K562 (cell line): Measurements from ENCODE around the gene SRCIN1. TPM values are rescaled to one million over a fixed set of nuclear protein-coding genes. Genes with fewer than 3 reads are reported as not detected.

Experiments used
- ATAC-seq: fragments of 200-7000 bp; cut with Tn5 transposase; 3 replicates; pipeline ENCODE4 v1.9.1; 2020; ENCODE audit warnings: moderate library complexity
- BruUV-seq: library from RNA; stranded (reverse); fragments of 400-500 nt; replicated peaks from 2 replicates; lab custom pipeline; 2021; lab: Mats Ljungman, UMichigan
- CTCF ChIA-PET: fragments of 300-600 bp; formaldehyde crosslinking; extraction: SDS; loops from one replicate; lab custom pipeline; 2021; ENCODE audit warnings: low intra/inter-chr PET ratio; lab: Yijun Ruan, JAX
- POLR2A ChIA-PET: fragments of 300-600, 350-650 bp; sonication (Branson Sonifier 250); formaldehyde crosslinking; extraction: SDS; loops from one replicate; lab custom pipeline; 2021; ENCODE audit warnings: antibody characterized with exemption, inconsistent platforms; lab: Yijun Ruan, JAX
- DNase-seq, 4 experiments: peaks; one replicate each; pipeline versions ENCODE4 v3.0.0 to v3.0.0-alpha.2; 2011 to 2018; ENCODE audit warnings: low spot score in 3 of 4, mixed read lengths in 3 of 4; ENCODE audit errors: extremely low read depth in 1 of 4
- FAIRE-seq: peaks from 2 replicates; lab custom pipeline; 2011; peaks lifted over from hg19 to GRCh38; lab: Jason Lieb, UNC
- H2AFZ ChIP-seq: 2 replicates; pipeline ENCODE4 v1.6.0; 2011; ENCODE audit warnings: low read depth, low read length, control low read depth, inconsistent platforms
- H3K27ac ChIP-seq: fragments of 200-600 bp; 3 replicates; pipeline ENCODE4 v1.8.0; 2011; ENCODE audit warnings: low read depth, mild to moderate bottlenecking, control low read depth, inconsistent platforms, low read length, moderate library complexity, mixed read lengths; ENCODE audit errors: extremely low read depth
- H3K27me3 ChIP-seq, 2 experiments: fragments of 300-600 bp in 1 of 2; 2 replicates in 1 of 2; 3 replicates in 1 of 2; pipeline versions ENCODE4 v1.6.0 to v1.8.0; 2011; ENCODE audit warnings: inconsistent platforms in 2 of 2, low read length in 2 of 2, mild to moderate bottlenecking in 1 of 2, mixed read lengths in 1 of 2, moderate library complexity in 1 of 2; ENCODE audit not compliant: control insufficient read depth in 2 of 2, insufficient read depth in 2 of 2
- H3K36me3 ChIP-seq: fragments of 300-600 bp; 3 replicates; pipeline ENCODE4 v1.8.0; 2011; ENCODE audit warnings: mild to moderate bottlenecking, low read length, inconsistent platforms; ENCODE audit not compliant: control insufficient read depth, insufficient read depth
- H3K4me1 ChIP-seq, 2 experiments: fragments of 200-600 bp in 1 of 2; replicated peaks in 1 of 2; 2 replicates in 1 of 2; 3 replicates in 1 of 2; pipeline versions ENCODE4 v1.5.1 to v1.8.0; 2011; ENCODE audit warnings: inconsistent platforms in 2 of 2, low read length in 2 of 2, mild to moderate bottlenecking in 1 of 2, mixed read lengths in 1 of 2, moderate library complexity in 1 of 2; ENCODE audit not compliant: control insufficient read depth in 2 of 2, insufficient read depth in 2 of 2
- H3K4me2 ChIP-seq: 2 replicates; pipeline ENCODE4 v1.6.1; 2011; ENCODE audit warnings: low read length, control low read depth, inconsistent platforms, mixed read lengths; ENCODE audit not compliant: insufficient read depth
- H3K4me3 ChIP-seq: fragments of 200-600 bp; sonication (generic), shearing (Covaris generic); 2 replicates; pipeline ENCODE4 v1.5.1; 2016; ENCODE audit warnings: control low read depth, inconsistent platforms
- H3K79me2 ChIP-seq: fragments of 200-600 bp; 3 replicates; pipeline ENCODE4 v1.8.0; 2011; ENCODE audit warnings: low read length, inconsistent platforms; ENCODE audit not compliant: control insufficient read depth, insufficient read depth
- H3K9ac ChIP-seq, 2 experiments: 2 replicates each; pipeline versions ENCODE4 v1.6.0 to v1.6.1; 2011; ENCODE audit warnings: low read depth in 2 of 2, low read length in 2 of 2, control low read depth in 1 of 2, inconsistent platforms in 1 of 2, mild to moderate bottlenecking in 1 of 2, mixed read lengths in 1 of 2; ENCODE audit not compliant: insufficient read depth in 1 of 2
- H3K9me1 ChIP-seq: one replicate; pipeline ENCODE4 v1.6.0; 2011; ENCODE audit warnings: inconsistent platforms, mild to moderate bottlenecking, low read length, moderate library complexity; ENCODE audit not compliant: control insufficient read depth, insufficient read depth
- H3K9me3 ChIP-seq: replicated peaks from 2 replicates; pipeline ENCODE4 v1.5.1; 2011; ENCODE audit warnings: low read depth, low read length, inconsistent platforms; ENCODE audit not compliant: control insufficient read depth, insufficient read depth
- H4K20me1 ChIP-seq: replicated peaks from 2 replicates; pipeline ENCODE4 v1.6.1; 2011; ENCODE audit warnings: low read length, inconsistent platforms, mixed read lengths; ENCODE audit not compliant: control insufficient read depth, insufficient read depth
- DLX4 ChIP-seq: fragments of 250-450 bp; sonication (Bioruptor Pico); IDR thresholded peaks from 2 replicates; pipeline ENCODE4 v1.6.1; 2021; ENCODE audit warnings: mild to moderate bottlenecking
- HDAC2 ChIP-seq: fragments of 450-650 bp; IDR thresholded peaks from 2 replicates; pipeline ENCODE4 v1.6.1; 2016; ENCODE audit warnings: mild to moderate bottlenecking
- HNRNPK ChIP-seq: fragments of 200-400 bp; formaldehyde crosslinking; IDR thresholded peaks from one replicate; pipeline ENCODE4 v1.6.1; 2018; ENCODE audit warnings: mild to moderate bottlenecking, low read depth, low read length; ENCODE audit not compliant: poor library complexity, severe bottlenecking
- JUN ChIP-seq, 2 experiments: sonication (generic) in 1 of 2; formaldehyde crosslinking in 1 of 2; IDR thresholded peaks; 2 replicates each; pipeline versions ENCODE4 v1.6.1 to v1.8.0; 2012 to 2022; ENCODE audit warnings: borderline replicate concordance in 2 of 2, mild to moderate bottlenecking in 2 of 2, improper control_type of control experiment in 1 of 2, low read depth in 1 of 2, low read length in 1 of 2, missing genetic modification reagents in 1 of 2
- MCM5 ChIP-seq: fragments of 450-650 bp; IDR thresholded peaks from 2 replicates; pipeline ENCODE4 v1.6.1; 2016; ENCODE audit warnings: low read depth
- NR0B1 ChIP-seq: fragments of 450-650 bp; IDR thresholded peaks from one replicate; pipeline ENCODE4 v1.6.1; 2018; ENCODE audit warnings: mild to moderate bottlenecking, moderate library complexity; ENCODE audit not compliant: partially characterized antibody
- NR2C1 ChIP-seq, 2 experiments: fragments of 450-650 bp; IDR thresholded peaks; 2 replicates each; pipeline ENCODE4 v1.6.1; 2017; ENCODE audit warnings: mild to moderate bottlenecking in 2 of 2, antibody characterized with exemption in 1 of 2, inconsistent platforms in 1 of 2, missing compliant biosample characterization in 1 of 2, missing genetic modification characterization in 1 of 2
- PHB ChIP-seq: fragments of 250-450 bp; sonication (Bioruptor Pico); IDR thresholded peaks from 2 replicates; pipeline ENCODE4 v1.5.0; 2021
- TAF1 ChIP-seq: IDR thresholded peaks from 2 replicates; pipeline ENCODE4 v1.6.1; 2011; ENCODE audit warnings: mild to moderate bottlenecking, low read length, moderate library complexity; ENCODE audit not compliant: insufficient read depth, control insufficient read depth, severe bottlenecking; ENCODE audit errors: extremely low read depth
- TFAM ChIP-seq: fragments of 250-450 bp; sonication (Bioruptor Pico); conservative IDR thresholded peaks from 2 replicates; pipeline ENCODE4 v1.5.0; 2021; ENCODE audit warnings: mild to moderate bottlenecking, moderate library complexity
- TOE1 ChIP-seq, 2 experiments: fragments of 450-650 bp in 1 of 2; sonication (generic) in 1 of 2; formaldehyde crosslinking in 1 of 2; IDR thresholded peaks; 2 replicates each; pipeline versions ENCODE4 v1.7.1 to v1.8.0; 2016 to 2022; ENCODE audit warnings: borderline replicate concordance in 2 of 2, mild to moderate bottlenecking in 2 of 2, antibody characterized with exemption in 1 of 2, inconsistent platforms in 1 of 2, low read depth in 1 of 2, missing genetic modification reagents in 1 of 2, moderate library complexity in 1 of 2
- ZNF707 ChIP-seq: fragments of 250-450 bp; sonication (Bioruptor Pico); conservative IDR thresholded peaks from 2 replicates; pipeline ENCODE4 v1.8.0; 2022; ENCODE audit warnings: inconsistent platforms, mild to moderate bottlenecking, moderate library complexity
- WGBS: fragments of 100-300 bp; shearing (Covaris generic); methylation state at CpG from one replicate; pipeline ENCODE4 v1.1.6; 2016; ENCODE audit warnings: low coverage, mixed read lengths; ENCODE audit not compliant: insufficient coverage; ENCODE audit errors: missing lambda C conversion rate; 5-methylcytosine and 5-hydroxymethylcytosine counted together
- in situ Hi-C: fragments of 300-500 bp; cut with MboI; formaldehyde crosslinking; loops from 4 replicates; pipeline ENCODE4 v1.15.0; 2018; ENCODE audit warnings: inconsistent platforms, mixed read lengths
- intact Hi-C: fragments of 100-400 bp; cut with micrococcal nuclease; formaldehyde crosslinking; loops from 2 replicates; pipeline ENCODE4 v1.14.2; 2022
- polyA plus RNA-seq, 8 experiments: library from polyadenylated mRNA; depleted of rRNA in 4 of 8; stranded (reverse) in 5 of 8; unstranded in 3 of 8; fragments of >200 nt; fragmentation: Nextera tagmentation in 2 of 8; fragmentation: Illumina TruSeq in 1 of 8; extraction: Ambion mirVana in 2 of 8; extraction: Trizol in 1 of 8; gene quantifications; 2 replicates each; pipeline versions ENCODE4 v1.2.1 to v1.2.3, GENCODE V29; 2011 to 2014; ENCODE audit warnings: inconsistent platforms in 1 of 8, missing spikeins in 1 of 8
- total RNA-seq, 7 experiments: library from RNA; depleted of rRNA in 6 of 7; stranded (reverse); fragments of >200 nt in 6 of 7; fragmentation: Illumina TruSeq in 2 of 7; extraction: Trizol in 2 of 7; gene quantifications; 2 replicates each; pipeline versions ENCODE4 v1.2.1 to v1.2.3, GENCODE V29; 2011 to 2021; ENCODE audit warnings: low replicate concordance in 1 of 7
- TF ChIP-seq, protein P1 (sequence below): fragments of 200-400 bp; formaldehyde crosslinking; IDR thresholded peaks from 2 replicates; pipeline ENCODE4 v1.6.1; 2017; ENCODE audit warnings: mild to moderate bottlenecking, low read depth, low read length, moderate library complexity
- TF ChIP-seq, protein P2 (sequence below): sonication (generic); formaldehyde crosslinking; IDR thresholded peaks from 2 replicates; pipeline ENCODE4 v1.8.1; 2023; ENCODE audit warnings: mild to moderate bottlenecking, missing genetic modification reagents

The SRCIN1 gene
- total and polyA plus RNA-seq, 9 of the 15 experiments (the other 6 are each of a cell fraction or from before 2014, with no cell fraction given), result 0.09 to 0.33 (median 0.13) TPM; not detected in 6

DNA sequence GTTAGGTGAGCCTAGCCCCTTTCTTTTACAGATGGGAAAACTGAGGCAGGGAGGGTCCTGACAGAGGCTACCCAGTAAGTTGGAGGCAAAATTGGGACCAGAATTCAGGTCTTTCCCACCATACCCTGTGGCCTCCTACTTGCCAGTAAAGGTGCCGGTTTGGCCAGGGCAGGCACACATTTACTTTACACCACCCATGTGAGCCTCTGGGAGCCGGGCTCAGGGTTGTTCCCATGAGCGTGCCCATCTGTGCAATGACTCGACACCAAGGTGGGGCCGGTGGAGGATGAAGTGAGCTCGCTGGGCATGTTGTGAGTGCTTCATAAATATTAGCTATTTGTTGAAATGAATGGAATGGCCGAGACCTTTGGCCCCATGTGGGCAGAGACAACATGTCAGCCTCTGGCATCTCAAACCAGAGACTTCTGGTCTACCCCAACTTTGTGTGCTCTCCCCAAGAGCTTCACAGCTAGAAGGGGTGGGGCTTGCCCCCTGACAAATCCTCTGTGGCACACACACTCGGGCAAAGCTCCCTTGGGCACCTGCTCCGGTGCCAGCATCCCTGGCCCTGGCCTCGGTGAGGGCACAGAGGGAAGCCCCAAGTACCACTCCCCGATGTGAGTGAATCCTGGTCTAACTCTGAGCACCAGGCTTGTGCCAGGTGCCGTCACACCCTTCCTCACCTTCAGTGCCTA lies 60.1 kb downstream of the SRCIN1 start:
- H3K9ac ChIP-seq, result no peak overlapping the region
- no peak overlapping the region for H3K27ac ChIP-seq
- H3K9me3 ChIP-seq, result no peaks in the 10 kb centered on the region
- ChIA-PET CTCF (no interaction called here), POLR2A (interaction anchor here (0.6 to 1.2 kb wide), 5 partner anchors 9 to 129 kb away, joined by 3 to 6 read pairs (median 3); partner anchors contain the start of gene EPOP)
- in situ Hi-C loops, result no loop called here
- peaks cover under 1% of the 10 kb centered on the region for H3K9me1 ChIP-seq
- ATAC-seq (no peak), FAIRE-seq (no peak), DNase-seq (no peak)
- no peaks in the 10 kb centered on the region for H3K79me2 ChIP-seq
- WGBS, result 3% methylated on average over 12 of the region's 12 CpGs
- no peak overlapping the region for H3K4me3 ChIP-seq
- peaks cover 22 to 78% of the 10 kb centered on the region in 2 experiments for H3K27me3 ChIP-seq
- H4K20me1 ChIP-seq, result peaks cover 16% of the 10 kb centered on the region; the same call in 1 of the 2 replicates
- peaks cover 0 to 9% of the 10 kb centered on the region in 2 experiments; a peak in 2 of 5 replicates for H3K4me1 ChIP-seq
- H2AFZ ChIP-seq, result no peak overlapping the region
- H3K36me3 ChIP-seq, result no peaks in the 10 kb centered on the region
- no peak overlapping the region for H3K4me2 ChIP-seq
- BruUV-seq, result no TSS peak
- intact Hi-C loops, result no loop called here
- TF ChIP-seq, protein P1, sequence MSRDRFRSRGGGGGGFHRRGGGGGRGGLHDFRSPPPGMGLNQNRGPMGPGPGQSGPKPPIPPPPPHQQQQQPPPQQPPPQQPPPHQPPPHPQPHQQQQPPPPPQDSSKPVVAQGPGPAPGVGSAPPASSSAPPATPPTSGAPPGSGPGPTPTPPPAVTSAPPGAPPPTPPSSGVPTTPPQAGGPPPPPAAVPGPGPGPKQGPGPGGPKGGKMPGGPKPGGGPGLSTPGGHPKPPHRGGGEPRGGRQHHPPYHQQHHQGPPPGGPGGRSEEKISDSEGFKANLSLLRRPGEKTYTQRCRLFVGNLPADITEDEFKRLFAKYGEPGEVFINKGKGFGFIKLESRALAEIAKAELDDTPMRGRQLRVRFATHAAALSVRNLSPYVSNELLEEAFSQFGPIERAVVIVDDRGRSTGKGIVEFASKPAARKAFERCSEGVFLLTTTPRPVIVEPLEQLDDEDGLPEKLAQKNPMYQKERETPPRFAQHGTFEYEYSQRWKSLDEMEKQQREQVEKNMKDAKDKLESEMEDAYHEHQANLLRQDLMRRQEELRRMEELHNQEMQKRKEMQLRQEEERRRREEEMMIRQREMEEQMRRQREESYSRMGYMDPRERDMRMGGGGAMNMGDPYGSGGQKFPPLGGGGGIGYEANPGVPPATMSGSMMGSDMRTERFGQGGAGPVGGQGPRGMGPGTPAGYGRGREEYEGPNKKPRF, result no peak
- no peak for TF ChIP-seq PHB (CRISPR knock-in tag)
- no peak for TF ChIP-seq NR2C1 (IDR thresholded peaks at IDR 0.05)
- no peak for TF ChIP-seq NR2C1 (tag; IDR thresholded peaks at IDR 0.05)
- no peak for TF ChIP-seq TFAM (CRISPR knock-in tag)
- TF ChIP-seq TOE1 (IDR thresholded peaks at IDR 0.05; ENCODE audit: borderline replicate concordance), result no peak
- no peak for TF ChIP-seq TOE1 (CRISPR knock-in tag; IDR thresholded peaks at IDR 0.05; ENCODE audit: borderline replicate concordance, low read depth)
- TF ChIP-seq, protein P2, sequence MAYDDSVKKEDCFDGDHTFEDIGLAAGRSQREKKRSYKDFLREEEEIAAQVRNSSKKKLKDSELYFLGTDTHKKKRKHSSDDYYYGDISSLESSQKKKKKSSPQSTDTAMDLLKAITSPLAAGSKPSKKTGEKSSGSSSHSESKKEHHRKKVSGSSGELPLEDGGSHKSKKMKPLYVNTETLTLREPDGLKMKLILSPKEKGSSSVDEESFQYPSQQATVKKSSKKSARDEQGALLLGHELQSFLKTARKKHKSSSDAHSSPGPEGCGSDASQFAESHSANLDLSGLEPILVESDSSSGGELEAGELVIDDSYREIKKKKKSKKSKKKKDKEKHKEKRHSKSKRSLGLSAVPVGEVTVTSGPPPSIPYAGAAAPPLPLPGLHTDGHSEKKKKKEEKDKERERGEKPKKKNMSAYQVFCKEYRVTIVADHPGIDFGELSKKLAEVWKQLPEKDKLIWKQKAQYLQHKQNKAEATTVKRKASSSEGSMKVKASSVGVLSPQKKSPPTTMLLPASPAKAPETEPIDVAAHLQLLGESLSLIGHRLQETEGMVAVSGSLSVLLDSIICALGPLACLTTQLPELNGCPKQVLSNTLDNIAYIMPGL (CRISPR knock-in tag), result no peak
- TF ChIP-seq HDAC2, result no peak
- TF ChIP-seq DLX4 (CRISPR knock-in tag), result no peak
- no peak for TF ChIP-seq NR0B1
- TF ChIP-seq JUN (IDR thresholded peaks at IDR 0.05; ENCODE audit: borderline replicate concordance, low read depth, low read length), result no peak
- TF ChIP-seq JUN (CRISPR knock-in tag; IDR thresholded peaks at IDR 0.05; ENCODE audit: borderline replicate concordance), result no peak
- no peak for TF ChIP-seq TAF1
- no peak for TF ChIP-seq MCM5
- no peak for TF ChIP-seq HNRNPK
- TF ChIP-seq ZNF707, result no peak
